Superior temporal gyrus (tissue), 1 donor: ENCODE measurements around the gene CCDC181.
"Not testable (repeated sequence)": the region's sequence is repeated elsewhere in the genome, so short reads cannot be mapped to it uniquely, and the experiment has no call there.

Source experiments
- DNase-seq: peaks from one replicate; pipeline ENCODE4 v3.0.0-alpha.2; 2016; ENCODE audit errors: extremely low spot score

The CCDC181 gene

GRCh38 chr1:169402578-169402977 lies 24.7 kb downstream of the CCDC181 start:
- DNase-seq: not testable (repeated sequence)

GRCh38 chr1:169395955-169396354 lies 31.3 kb downstream of the CCDC181 start:
- DNase-seq: no peak

GRCh38 chr1:169392406-169392805 lies 34.9 kb downstream of the CCDC181 start:
- no peak for DNase-seq

- DNase-seq: no peak
Observed at GRCh38 chr1:169390303-169390702, 37.0 kb downstream of the CCDC181 start.

- DNase-seq: no peak
Observed at GRCh38 chr1:169387399-169387798, 39.9 kb downstream of the CCDC181 start.

- DNase-seq: no peak
Observed at GRCh38 chr1:169383449-169383848, 43.8 kb downstream of the CCDC181 start.

- DNase-seq: no peak
Observed at GRCh38 chr1:169381162-169381561, 46.1 kb downstream of the CCDC181 start.

- DNase-seq: no peak
Observed at GRCh38 chr1:169371404-169371803, 55.9 kb downstream of the CCDC181 start.

GRCh38 chr1:169368406-169368769 lies 58.9 kb downstream of the CCDC181 start:
- DNase-seq: no peak

- DNase-seq: peak; percentile 99
Observed at GRCh38 chr1:169367686-169368405, 59.4 kb downstream of the CCDC181 start, which contains the start of the genes BLZF1 and NME7. Gene BLZF1, plus strand, starts transcription at chr1:169368195. Its CDS starts 1,328 bp downstream, at chr1:169369523. Gene NME7, minus strand, starts transcription at chr1:169367797. Its CDS starts 87 bp downstream, at chr1:169367710.

GRCh38 chr1:169367096-169367685 lies 60.1 kb downstream of the CCDC181 start:
- DNase-seq: no peak

GRCh38 chr1:169364948-169365347 lies 62.3 kb downstream of the CCDC181 start:
- no peak for DNase-seq

- no peak for DNase-seq
Observed at GRCh38 chr1:169363046-169363730, 64.1 kb downstream of the CCDC181 start.

GRCh38 chr1:169361281-169361680 lies 66.0 kb downstream of the CCDC181 start:
- DNase-seq: no peak

- no peak for DNase-seq
Observed at GRCh38 chr1:169360415-169360814, 66.9 kb downstream of the CCDC181 start.

GRCh38 chr1:169348383-169349036 lies 78.8 kb downstream of the CCDC181 start:
- peak; percentile 94 for DNase-seq

GRCh38 chr1:169347688-169348382 lies 79.4 kb downstream of the CCDC181 start:
- DNase-seq: no peak

GRCh38 chr1:169346036-169346589 lies 81.2 kb downstream of the CCDC181 start:
- no peak for DNase-seq

GRCh38 chr1:169345511-169345910 lies 81.8 kb downstream of the CCDC181 start:
- DNase-seq: no peak
